ENCODE results near the gene OR10G3. TPM values are rescaled to one million over a fixed set of nuclear protein-coding genes. Genes with fewer than 3 reads are reported as not detected.

Gene OR10G3
- total and polyA plus RNA-seq, 2 of the 4 experiments (the other 2 are of a cell fraction): not detected

- Histone ChIP-seq H2BK15ac (ENCODE audit: low read depth, low read length) (no peak overlapping the region), H3K9me3 (ENCODE audit: control insufficient read depth, insufficient read depth, low read length) (no peaks in the 10 kb centered on the region), H3K4me1 (ENCODE audit: control insufficient read depth, insufficient read depth, low read length) (no peaks in the 10 kb centered on the region), H3K79me1 (ENCODE audit: low read depth in 1 of 2, low read length in 2 of 2) (no peaks in the 10 kb centered on the region), H4K8ac (ENCODE audit: low read depth in 2 of 2, low read length in 2 of 2) (no peak overlapping the region), H3K14ac (replicated peaks; ENCODE audit: low read depth, low read length) (no peak overlapping the region), H3K4me2 (ENCODE audit: low read depth, low read length) (no peak overlapping the region), H4K91ac (ENCODE audit: insufficient read depth, low read depth, low read length) (no peak overlapping the region), H3K36me3 (ENCODE audit: control insufficient read depth, insufficient read depth, low read length) (no peaks in the 10 kb centered on the region), H2BK5ac (ENCODE audit: low read depth, low read length, poor library complexity, severe bottlenecking) (no peak overlapping the region), H3K18ac (ENCODE audit: low read depth, low read length) (no peak overlapping the region), H3K23ac (ENCODE audit: low read depth, low read length) (no peak overlapping the region), H2AFZ (replicated peaks; ENCODE audit: low read length, poor library complexity) (no peak overlapping the region), H3K9me1 (ENCODE audit: insufficient read depth, low read length) (no peaks in the 10 kb centered on the region), H3K9ac (ENCODE audit: low read depth, low read length) (no peak overlapping the region), H2AK5ac (ENCODE audit: low read depth, low read length) (no peak overlapping the region), H4K20me1 (ENCODE audit: insufficient read depth, low read length) (no peaks in the 10 kb centered on the region), H3K56ac (ENCODE audit: extremely low read depth, insufficient read depth, low read length) (no peak overlapping the region), H2AK9ac (replicated peaks; ENCODE audit: low read depth, low read length, poor library complexity) (no peak overlapping the region), H3K4me3 (ENCODE audit: insufficient read depth, low read depth, low read length) (no peak overlapping the region), H2BK120ac (ENCODE audit: low read depth, low read length) (no peak overlapping the region), H2BK20ac (ENCODE audit: low read depth, low read length) (no peak overlapping the region), H3K27me3 (ENCODE audit: control insufficient read depth, insufficient read depth, low read length) (peaks cover 4% of the 10 kb centered on the region), H4K5ac (ENCODE audit: low read depth, low read length) (no peak overlapping the region), H3K27ac (ENCODE audit: insufficient read depth, low read length) (no peak overlapping the region), H3K4ac (ENCODE audit: low read depth, low read length) (no peak overlapping the region)
- no peak for TF ChIP-seq RFX5 (IDR thresholded peaks at IDR 0.05; ENCODE audit: low read depth, low read length)
- DNase-seq (no peak), ATAC-seq (ENCODE audit: low read depth) (no peak)
- dilution Hi-C loops (cut with HindIII; ENCODE audit: low sequenced_read_pairs, unreplicated experiment): no loop called here
- BruUV-seq (replicated peaks): no TSS peak
- intact Hi-C loops (cut with micrococcal nuclease): no loop called here
- CTCF ChIA-PET: no interaction called here
- 50% methylated on average over 2 of the region's 6 CpGs; no CpG with 5 or more reads in 1 of the 2 experiments for WGBS, 2 experiments (ENCODE audit: extremely low coverage in 2 of 2, insufficient read length in 1 of 2)
- POLR2A ChIA-PET (ENCODE audit: unreplicated experiment): no interaction called here
- in situ Hi-C loops (cut with MboI; ENCODE audit: low sequenced_read_pairs): no loop called here
These were observed 4.2 kb downstream of the OR10G3 start for GRCh38 chr14:21575661-21576060.
